RWPE2 (cell line): ENCODE data around the gene CEP152.
"Not testable (repeated sequence)": the region's sequence is repeated elsewhere in the genome, so short reads cannot be mapped to it uniquely, and the experiment has no call there.

Experiments used
- ATAC-seq: fragments of 200-7000 bp; cut with Tn5 transposase; 3 replicates; pipeline ENCODE4 v1.9.1; 2021; ENCODE audit warnings: low read depth
- DNase-seq: peaks from one replicate; pipeline ENCODE4 v3.0.0-alpha.2; 2020; ENCODE audit warnings: low spot score
- H3K27ac ChIP-seq: fragments of 450-650 bp; 2 replicates; pipeline ENCODE4 v1.5.1; 2017; ENCODE audit warnings: mild to moderate bottlenecking; ENCODE audit not compliant: poor library complexity, severe bottlenecking
- H3K27me3 ChIP-seq: fragments of 250-450 bp; sonication (Bioruptor Pico); 2 replicates; pipeline ENCODE4 v1.5.1; 2021; ENCODE audit warnings: mild to moderate bottlenecking, moderate library complexity; ENCODE audit not compliant: insufficient read depth, poor library complexity, severe bottlenecking
- H3K36me3 ChIP-seq: fragments of 250-450 bp; sonication (Bioruptor Pico); 2 replicates; pipeline ENCODE4 v1.5.1; 2020; ENCODE audit warnings: low read depth, mild to moderate bottlenecking, moderate library complexity
- H3K4me1 ChIP-seq: fragments of 250-450 bp; sonication (Bioruptor Pico); 2 replicates; pipeline ENCODE4 v1.5.1; 2021; ENCODE audit warnings: mild to moderate bottlenecking, moderate library complexity; ENCODE audit not compliant: insufficient read depth, poor library complexity, severe bottlenecking
- H3K4me3 ChIP-seq: fragments of 250-450 bp; sonication (Bioruptor Pico); 2 replicates; pipeline ENCODE4 v1.5.1; 2021; ENCODE audit warnings: mild to moderate bottlenecking, moderate library complexity; ENCODE audit not compliant: severe bottlenecking
- H3K9me3 ChIP-seq: fragments of 250-450 bp; sonication (Bioruptor Pico); 2 replicates; pipeline ENCODE4 v1.5.1; 2021; ENCODE audit warnings: mild to moderate bottlenecking, moderate library complexity; ENCODE audit not compliant: severe bottlenecking
- CTCF ChIP-seq: fragments of 450-650 bp; IDR thresholded peaks from one replicate; pipeline ENCODE4 v1.5.1; 2017; ENCODE audit warnings: mild to moderate bottlenecking, moderate library complexity; ENCODE audit not compliant: poor library complexity, severe bottlenecking

The CEP152 gene

GRCh38 chr15:48796521-48796920 is 14.3 kb downstream of the CEP152 start:
- Histone ChIP-seq H3K9me3 (no peaks in the 10 kb centered on the region), H3K27me3 (no peaks in the 10 kb centered on the region), H3K27ac (no peak overlapping the region), H3K36me3 (peaks cover 59% of the 10 kb centered on the region), H3K4me1 (peaks cover 10% of the 10 kb centered on the region), H3K4me3 (no peak overlapping the region)
- no peak for TF ChIP-seq CTCF
- DNase-seq (no peak), ATAC-seq (no peak)

GRCh38 chr15:48795901-48796300 is 15.0 kb downstream of the CEP152 start:
- ATAC-seq (no peak), DNase-seq (no peak)
- H3K36me3 ChIP-seq = peaks cover 65% of the 10 kb centered on the region
- TF ChIP-seq CTCF = no peak
- H3K27me3 ChIP-seq = no peaks in the 10 kb centered on the region
- no peak overlapping the region for H3K4me3 ChIP-seq
- peaks cover 10% of the 10 kb centered on the region for H3K4me1 ChIP-seq
- no peaks in the 10 kb centered on the region for H3K9me3 ChIP-seq
- no peak overlapping the region for H3K27ac ChIP-seq

GRCh38 chr15:48794697-48795134 is 16.2 kb downstream of the CEP152 start:
- Histone ChIP-seq H3K27ac (no peak overlapping the region), H3K4me3 (no peak overlapping the region), H3K27me3 (no peaks in the 10 kb centered on the region), H3K4me1 (peaks cover 10% of the 10 kb centered on the region), H3K36me3 (peaks cover 77% of the 10 kb centered on the region), H3K9me3 (no peaks in the 10 kb centered on the region)
- no peak for TF ChIP-seq CTCF
- peak; percentile 50; the same call in 2 of the 3 replicates for ATAC-seq
- DNase-seq = no peak

GRCh38 chr15:48792408-48792807 is 18.5 kb downstream of the CEP152 start:
- ATAC-seq = no peak
- DNase-seq = no peak
- Histone ChIP-seq H3K4me1 (peaks cover 10% of the 10 kb centered on the region), H3K27ac (no peak overlapping the region), H3K36me3 (peaks cover 95% of the 10 kb centered on the region), H3K27me3 (no peaks in the 10 kb centered on the region), H3K9me3 (no peaks in the 10 kb centered on the region), H3K4me3 (no peak overlapping the region)
- no peak for TF ChIP-seq CTCF

GRCh38 chr15:48790466-48791115 is 20.3 kb downstream of the CEP152 start:
- Histone ChIP-seq H3K4me1 (peaks cover 10% of the 10 kb centered on the region), H3K36me3 (peaks cover 87% of the 10 kb centered on the region)
- DNase-seq, H3K27me3 ChIP-seq, ATAC-seq, H3K27ac ChIP-seq, H3K4me3 ChIP-seq, H3K9me3 ChIP-seq: not testable (repeated sequence)
